Measurements from ENCODE around the gene MKX. TPM values are rescaled to one million over a fixed set of nuclear protein-coding genes. Genes with fewer than 3 reads are reported as not detected.
"Not testable (repeated sequence)": the region's sequence is repeated elsewhere in the genome, so short reads cannot be mapped to it uniquely, and the experiment has no call there.

The MKX gene
- total RNA-seq, 6 experiments from 2014 or later: 0.29 to 2.1 (median 0.66) TPM

DNA sequence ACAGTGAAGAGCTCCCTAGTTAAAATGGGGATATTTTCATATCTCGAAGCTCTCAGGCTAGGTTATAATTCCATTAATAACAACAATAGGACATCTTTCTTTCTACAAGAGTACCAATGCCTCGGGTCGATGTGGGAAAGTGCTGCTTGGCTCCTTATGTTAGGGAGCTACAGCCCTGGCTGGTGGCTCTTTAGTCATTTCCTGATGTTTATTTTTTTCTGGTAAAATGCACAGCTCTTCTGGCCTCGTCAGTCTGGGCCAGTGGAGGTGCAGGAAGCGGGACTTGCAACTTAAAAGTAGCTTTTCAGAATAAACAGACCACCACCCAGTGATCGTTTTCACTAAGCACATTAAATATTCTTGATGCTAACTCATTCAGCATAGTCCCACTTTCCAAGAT lies 58.3 kb downstream of the MKX start:
- no peaks in the 10 kb centered on the region for H3K9me3 ChIP-seq
- WGBS (ENCODE audit: insufficient coverage, low coverage, low lambda C conversion rate, missing lambda C conversion rate): 60% methylated on average over 6 of the region's 6 CpGs
- DNase-seq: no peak
- H3K4me3 ChIP-seq: no peak overlapping the region
- H3K27me3 ChIP-seq: no peaks in the 10 kb centered on the region
- intact Hi-C loops (cut with DNase I): no loop called here
- TF ChIP-seq POLR2A (IDR thresholded peaks at IDR 0.05): no peak
- TF ChIP-seq, protein P1, sequence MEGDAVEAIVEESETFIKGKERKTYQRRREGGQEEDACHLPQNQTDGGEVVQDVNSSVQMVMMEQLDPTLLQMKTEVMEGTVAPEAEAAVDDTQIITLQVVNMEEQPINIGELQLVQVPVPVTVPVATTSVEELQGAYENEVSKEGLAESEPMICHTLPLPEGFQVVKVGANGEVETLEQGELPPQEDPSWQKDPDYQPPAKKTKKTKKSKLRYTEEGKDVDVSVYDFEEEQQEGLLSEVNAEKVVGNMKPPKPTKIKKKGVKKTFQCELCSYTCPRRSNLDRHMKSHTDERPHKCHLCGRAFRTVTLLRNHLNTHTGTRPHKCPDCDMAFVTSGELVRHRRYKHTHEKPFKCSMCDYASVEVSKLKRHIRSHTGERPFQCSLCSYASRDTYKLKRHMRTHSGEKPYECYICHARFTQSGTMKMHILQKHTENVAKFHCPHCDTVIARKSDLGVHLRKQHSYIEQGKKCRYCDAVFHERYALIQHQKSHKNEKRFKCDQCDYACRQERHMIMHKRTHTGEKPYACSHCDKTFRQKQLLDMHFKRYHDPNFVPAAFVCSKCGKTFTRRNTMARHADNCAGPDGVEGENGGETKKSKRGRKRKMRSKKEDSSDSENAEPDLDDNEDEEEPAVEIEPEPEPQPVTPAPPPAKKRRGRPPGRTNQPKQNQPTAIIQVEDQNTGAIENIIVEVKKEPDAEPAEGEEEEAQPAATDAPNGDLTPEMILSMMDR (IDR thresholded peaks at IDR 0.05): no peak
- no peak for ATAC-seq
- H3K27ac ChIP-seq: no peak overlapping the region
- no peaks in the 10 kb centered on the region for H3K36me3 ChIP-seq
- no peaks in the 10 kb centered on the region for H3K4me1 ChIP-seq

DNA sequence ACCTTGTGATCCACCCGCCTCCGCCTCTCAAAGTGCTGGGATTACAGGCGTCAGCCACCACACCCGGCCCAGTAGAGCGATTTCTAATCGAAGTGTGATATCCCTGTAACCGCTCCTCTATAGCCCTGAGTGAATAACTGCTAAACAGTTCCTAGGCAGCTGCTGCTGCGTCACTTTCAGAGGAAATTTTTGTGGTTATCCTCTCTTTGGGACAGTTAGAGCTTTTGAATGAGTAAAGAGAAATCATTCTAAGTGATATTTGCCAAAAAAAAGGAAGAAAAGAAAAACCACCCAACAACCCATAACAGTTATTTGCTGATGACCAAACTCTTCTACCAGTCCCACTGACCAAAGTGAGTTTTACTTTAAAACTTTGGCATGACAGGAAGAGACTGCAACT lies 59.9 kb downstream of the MKX start:
- H3K27ac ChIP-seq: no peak overlapping the region
- H3K4me1 ChIP-seq: no peaks in the 10 kb centered on the region
- no peaks in the 10 kb centered on the region for H3K36me3 ChIP-seq
- no peak for DNase-seq
- H3K4me3 ChIP-seq: no peak overlapping the region
- no peak for ATAC-seq
- intact Hi-C loops (cut with DNase I): no loop called here
- 75% methylated on average over 6 of the region's 8 CpGs for WGBS (ENCODE audit: insufficient coverage, low coverage, low lambda C conversion rate, missing lambda C conversion rate)
- no peaks in the 10 kb centered on the region for H3K27me3 ChIP-seq
- no peaks in the 10 kb centered on the region for H3K9me3 ChIP-seq
- no peak for TF ChIP-seq POLR2A (IDR thresholded peaks at IDR 0.05)
- TF ChIP-seq, protein P1 (IDR thresholded peaks at IDR 0.05): no peak

DNA sequence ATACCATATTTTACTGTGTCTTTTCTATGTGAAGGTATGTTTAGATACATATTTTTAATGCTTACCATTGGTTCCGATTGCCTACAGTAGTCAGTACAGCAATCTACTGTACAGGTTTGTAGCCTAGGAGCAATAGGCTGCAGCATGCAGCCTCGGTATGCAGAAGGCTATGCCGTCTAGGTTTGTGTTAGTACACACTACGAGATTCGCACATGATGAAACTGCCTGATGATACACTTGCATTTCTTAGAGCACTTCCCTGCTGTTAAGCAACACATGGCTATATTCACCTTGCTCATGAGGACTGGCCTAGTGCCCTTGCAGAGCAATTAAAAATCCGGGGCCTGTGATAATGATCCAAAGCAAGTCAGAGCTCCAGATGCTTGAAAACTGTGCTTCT lies 62.4 kb downstream of the MKX start:
- no peak overlapping the region for H3K4me3 ChIP-seq
- TF ChIP-seq POLR2A (IDR thresholded peaks at IDR 0.05): no peak
- TF ChIP-seq, protein P1 (IDR thresholded peaks at IDR 0.05): no peak
- intact Hi-C loops (cut with DNase I): no loop called here
- DNase-seq: no peak
- no peak for ATAC-seq
- WGBS (ENCODE audit: insufficient coverage, low coverage, low lambda C conversion rate, missing lambda C conversion rate): 82% methylated on average over 5 of the region's 6 CpGs
- H3K9me3 ChIP-seq: no peaks in the 10 kb centered on the region
- no peaks in the 10 kb centered on the region for H3K36me3 ChIP-seq
- H3K27ac ChIP-seq: no peak overlapping the region
- no peaks in the 10 kb centered on the region for H3K4me1 ChIP-seq
- no peaks in the 10 kb centered on the region for H3K27me3 ChIP-seq

DNA sequence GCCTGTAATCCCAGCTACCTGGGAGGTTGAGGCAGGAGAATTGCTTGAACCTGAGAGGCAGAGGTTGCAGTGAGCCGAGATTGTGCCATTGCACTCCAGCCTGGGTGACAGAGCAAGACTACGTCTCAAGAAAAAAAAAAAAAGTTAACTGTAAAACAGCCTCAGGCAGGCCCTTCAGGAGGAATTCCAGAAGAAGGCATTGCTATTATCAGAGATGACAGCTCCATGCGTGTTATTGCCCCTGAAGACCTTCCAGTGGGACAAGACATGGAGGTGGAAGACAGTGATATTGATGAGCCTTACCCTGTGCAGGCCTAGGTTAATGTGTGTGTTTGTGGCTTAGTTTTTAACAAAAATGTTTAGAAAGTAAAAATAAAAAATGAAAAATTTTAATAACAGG lies 63.8 kb downstream of the MKX start:
- H3K4me1 ChIP-seq; H3K4me3 ChIP-seq; H3K27ac ChIP-seq; H3K36me3 ChIP-seq; intact Hi-C loops (cut with DNase I); H3K27me3 ChIP-seq; ATAC-seq; H3K9me3 ChIP-seq; DNase-seq: not testable (repeated sequence)
- 75% methylated on average over 3 of the region's 3 CpGs for WGBS (ENCODE audit: insufficient coverage, low coverage, low lambda C conversion rate, missing lambda C conversion rate)

DNA sequence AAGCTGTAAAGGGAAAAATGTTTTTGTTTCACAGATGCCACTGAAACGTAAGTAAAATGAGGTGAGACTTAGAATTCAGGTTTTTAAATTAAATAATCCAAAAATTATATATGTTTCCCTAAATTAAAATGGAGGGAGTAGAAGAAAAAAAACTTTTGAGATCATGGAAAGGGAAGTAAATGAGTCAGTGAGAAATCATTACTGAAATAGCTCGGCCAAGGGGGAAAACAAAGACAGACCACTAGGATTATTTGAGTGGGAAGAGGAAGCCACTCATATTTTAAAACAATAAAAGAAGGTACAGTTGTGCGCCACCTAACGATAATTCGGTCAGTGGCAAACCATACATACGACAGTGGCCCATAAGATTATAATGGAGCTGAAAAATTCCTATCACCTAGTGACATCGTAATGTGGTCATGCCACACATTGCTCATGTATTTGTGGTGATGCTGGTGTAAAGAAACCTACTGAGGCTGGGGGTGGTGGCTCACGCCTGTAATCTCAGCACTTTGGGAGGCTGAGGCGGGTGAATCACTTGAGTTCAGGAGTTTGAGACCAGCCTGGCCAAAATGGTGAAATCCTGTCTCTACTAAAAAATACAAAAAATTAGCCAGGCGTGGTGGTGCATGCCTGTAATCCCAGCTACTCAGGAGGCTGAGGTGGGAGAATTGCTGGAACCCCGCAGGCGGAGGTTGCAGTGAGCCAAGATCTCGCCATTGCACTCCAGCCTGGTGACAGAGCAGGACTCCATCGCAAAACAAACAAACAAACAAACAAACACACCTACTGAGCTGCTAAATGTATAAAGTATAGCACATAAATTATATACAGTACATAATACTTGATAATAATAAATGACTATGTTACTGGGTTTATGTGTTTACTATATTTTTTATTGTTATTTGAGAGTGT lies 64.7 kb downstream of the MKX start:
- Histone ChIP-seq H3K27me3 (no peaks in the 10 kb centered on the region), H3K4me1 (no peaks in the 10 kb centered on the region), H3K9me3 (no peaks in the 10 kb centered on the region), H3K27ac (no peak overlapping the region), H3K4me3 (no peak overlapping the region), H3K36me3 (no peaks in the 10 kb centered on the region)
- DNase-seq (no peak), ATAC-seq (no peak)
- WGBS (ENCODE audit: insufficient coverage, low coverage, low lambda C conversion rate, missing lambda C conversion rate): 76% methylated on average over 9 of the region's 14 CpGs
- TF ChIP-seq, protein P1 (IDR thresholded peaks at IDR 0.05): no peak
- no peak for TF ChIP-seq POLR2A (IDR thresholded peaks at IDR 0.05)
- intact Hi-C loops (cut with DNase I): no loop called here

Measured in right lobe of liver (tissue), 6 donors.